K562 (cell line): Measurements from ENCODE around the gene ZDHHC8. TPM values are rescaled to one million over a fixed set of nuclear protein-coding genes. Genes with fewer than 3 reads are reported as not detected.
A peak's percentile ranks its signal among the peaks of the same experiment; 100 is the strongest.

Experiments
- ATF3 ChIP-seq, 2 experiments: fragments of 450-650 bp in 1 of 2; sonication (generic) in 1 of 2; formaldehyde crosslinking in 1 of 2; IDR thresholded peaks in 1 of 2; conservative IDR thresholded peaks in 1 of 2; 2 replicates each; pipeline versions ENCODE4 v1.6.1 to v1.8.1; 2016 to 2023; ENCODE audit warnings: mild to moderate bottlenecking in 2 of 2, moderate library complexity in 2 of 2, inconsistent platforms in 1 of 2, missing genetic modification reagents in 1 of 2
- CREBBP ChIP-seq: IDR thresholded peaks from one replicate; pipeline ENCODE4 v1.6.1; 2012; ENCODE audit warnings: low read depth, mild to moderate bottlenecking, control low read depth, inconsistent platforms, low read length
- E2F5 ChIP-seq: sonication (generic); formaldehyde crosslinking; IDR thresholded peaks from 2 replicates; pipeline ENCODE4 v1.8.0; 2022; ENCODE audit warnings: mild to moderate bottlenecking, missing genetic modification reagents
- ETV5 ChIP-seq: sonication (generic); formaldehyde crosslinking; IDR thresholded peaks from 2 replicates; pipeline ENCODE4 v1.4.0; 2020; ENCODE audit warnings: low read depth, mild to moderate bottlenecking, missing genetic modification reagents
- KAT7 ChIP-seq: sonication (generic); formaldehyde crosslinking; IDR thresholded peaks from 2 replicates; pipeline ENCODE4 v1.8.0; 2022; ENCODE audit warnings: missing genetic modification reagents, mild to moderate bottlenecking, borderline replicate concordance
- KDM4B ChIP-seq, 2 experiments: fragments of 450-650 bp in 1 of 2; sonication (generic) in 1 of 2; IDR thresholded peaks; 2 replicates each; pipeline ENCODE4 v1.6.1; 2016 to 2017; ENCODE audit warnings: borderline replicate concordance in 2 of 2, antibody characterized with exemption in 1 of 2, low read depth in 1 of 2, mild to moderate bottlenecking in 1 of 2
- MCM2 ChIP-seq: fragments of 450-650 bp; IDR thresholded peaks from 2 replicates; pipeline ENCODE4 v1.6.1; 2017; ENCODE audit warnings: low read depth, mild to moderate bottlenecking
- RBBP5 ChIP-seq: fragments of 200-600 bp; sonication (generic); IDR thresholded peaks from 2 replicates; pipeline ENCODE4 v1.6.1; 2012; ENCODE audit warnings: borderline replicate concordance, mild to moderate bottlenecking, low read length, control low read depth, inconsistent platforms; ENCODE audit not compliant: insufficient read depth, poor library complexity, severe bottlenecking
- ZC3H4 ChIP-seq: sonication (generic); formaldehyde crosslinking; IDR thresholded peaks from 2 replicates; pipeline ENCODE4 v1.9.0; 2021; ENCODE audit warnings: missing genetic modification reagents, borderline replicate concordance
- ZNF12 ChIP-seq: sonication (generic); formaldehyde crosslinking; IDR thresholded peaks from 2 replicates; pipeline ENCODE4 v1.4.0; 2020; ENCODE audit warnings: mild to moderate bottlenecking, missing genetic modification reagents
- ZNF143 ChIP-seq: sonication (generic); formaldehyde crosslinking; IDR thresholded peaks from 2 replicates; pipeline ENCODE4 v1.9.0; 2022; ENCODE audit warnings: mild to moderate bottlenecking, missing genetic modification reagents
- ZNF407 ChIP-seq: fragments of 450-650 bp; IDR thresholded peaks from 2 replicates; pipeline ENCODE4 v1.6.1; 2016; ENCODE audit warnings: low read depth
- ZNF785 ChIP-seq: fragments of 250-450 bp; sonication (Bioruptor Pico); IDR thresholded peaks from 2 replicates; pipeline ENCODE4 v1.4.0; 2020; ENCODE audit warnings: mild to moderate bottlenecking
- polyA plus RNA-seq, 8 experiments: library from polyadenylated mRNA; depleted of rRNA in 4 of 8; stranded (reverse) in 5 of 8; unstranded in 3 of 8; fragments of >200 nt; fragmentation: Nextera tagmentation in 2 of 8; fragmentation: Illumina TruSeq in 1 of 8; extraction: Ambion mirVana in 2 of 8; extraction: Trizol in 1 of 8; gene quantifications; 2 replicates each; pipeline versions ENCODE4 v1.2.1 to v1.2.3, GENCODE V29; 2011 to 2014; ENCODE audit warnings: inconsistent platforms in 1 of 8, missing spikeins in 1 of 8
- total RNA-seq, 7 experiments: library from RNA; depleted of rRNA in 6 of 7; stranded (reverse); fragments of >200 nt in 6 of 7; fragmentation: Illumina TruSeq in 2 of 7; extraction: Trizol in 2 of 7; gene quantifications; 2 replicates each; pipeline versions ENCODE4 v1.2.1 to v1.2.3, GENCODE V29; 2011 to 2021; ENCODE audit warnings: low replicate concordance in 1 of 7
- TF ChIP-seq, protein P1 (sequence below): sonication (generic); formaldehyde crosslinking; IDR thresholded peaks from 2 replicates; pipeline ENCODE4 v1.9.0; 2022; ENCODE audit warnings: mild to moderate bottlenecking, missing genetic modification reagents

Gene ZDHHC8
- total and polyA plus RNA-seq, 9 of the 15 experiments (the other 6 are each of a cell fraction or from before 2014, with no cell fraction given) = 0.04 to 109 (median 16.4) TPM

DNA sequence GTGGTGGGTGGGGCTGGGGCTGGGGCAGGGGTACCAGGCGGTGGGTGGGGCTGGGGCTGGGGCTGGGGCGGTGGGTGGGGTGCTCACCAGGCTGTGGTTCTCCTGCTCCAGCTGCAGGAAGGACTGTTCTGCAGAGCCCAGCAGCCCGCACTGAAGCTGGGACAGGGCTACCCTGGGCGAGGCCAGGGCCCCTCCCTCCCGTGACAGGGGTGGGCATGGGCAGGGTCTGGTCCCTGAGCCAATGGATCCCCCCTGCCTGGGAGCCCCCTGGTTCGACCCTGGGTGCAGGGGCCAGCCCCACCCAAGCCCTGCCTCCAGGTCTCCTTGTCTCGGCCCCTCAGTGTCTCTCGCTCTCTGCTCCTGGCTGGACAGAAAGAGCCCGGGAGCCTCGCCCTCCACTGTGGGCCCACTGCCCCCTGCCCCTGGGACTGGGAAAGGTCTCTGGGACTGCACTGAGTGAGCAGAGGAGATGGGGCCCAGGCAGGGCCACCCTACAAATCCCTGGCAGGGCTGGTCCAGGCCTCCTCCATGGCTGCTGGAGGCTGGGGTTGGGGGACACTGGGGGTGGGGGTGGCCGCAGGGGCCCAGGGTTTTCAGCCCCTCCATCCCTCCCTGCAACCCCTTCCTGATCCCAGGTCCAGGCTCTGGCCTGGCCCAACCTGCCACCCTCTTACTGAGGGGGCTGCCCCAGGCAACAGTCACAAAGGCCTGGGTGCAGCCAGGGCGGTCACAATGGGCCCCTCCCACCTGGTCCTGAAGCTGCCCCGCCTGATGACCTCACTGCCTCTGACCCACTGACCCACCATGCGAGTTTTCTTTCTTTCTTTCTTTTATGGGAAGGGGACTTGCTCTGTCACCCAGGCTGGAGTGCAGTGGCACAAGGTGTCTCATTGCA is 19.0 kb downstream of the ZDHHC8 start, which contains the start of gene CCDC188 (continued):
- no peak for TF ChIP-seq ZNF407
- no peak for TF ChIP-seq ZC3H4 (CRISPR knock-in tag)
- TF ChIP-seq RBBP5 = no peak
- TF ChIP-seq ZNF143 (CRISPR knock-in tag) = 0 out of 2 replicates have a peak, but pooled peaks have one; percentile 28
- peak; percentile 58; the same call in 1 of the 2 replicates for TF ChIP-seq ATF3 (IDR thresholded peaks at IDR 0.05)
- TF ChIP-seq ATF3 (CRISPR knock-in tag; conservative IDR thresholded peaks at IDR 0.05) = no peak
- TF ChIP-seq KDM4B (IDR thresholded peaks at IDR 0.05; ENCODE audit: borderline replicate concordance in 2 of 2, low read depth in 1 of 2) = no peak
- TF ChIP-seq, protein P1, sequence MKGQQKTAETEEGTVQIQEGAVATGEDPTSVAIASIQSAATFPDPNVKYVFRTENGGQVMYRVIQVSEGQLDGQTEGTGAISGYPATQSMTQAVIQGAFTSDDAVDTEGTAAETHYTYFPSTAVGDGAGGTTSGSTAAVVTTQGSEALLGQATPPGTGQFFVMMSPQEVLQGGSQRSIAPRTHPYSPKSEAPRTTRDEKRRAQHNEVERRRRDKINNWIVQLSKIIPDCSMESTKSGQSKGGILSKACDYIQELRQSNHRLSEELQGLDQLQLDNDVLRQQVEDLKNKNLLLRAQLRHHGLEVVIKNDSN = peak; percentile 39; the same call in 1 of the 2 replicates
- no peak for TF ChIP-seq CREBBP
- TF ChIP-seq ZNF785 (CRISPR knock-in tag) = no peak
- no peak for TF ChIP-seq ZNF12
- no peak for TF ChIP-seq KAT7 (CRISPR knock-in tag)
- TF ChIP-seq MCM2 = no peak
- TF ChIP-seq ETV5 (CRISPR knock-in tag) = no peak
- TF ChIP-seq E2F5 (CRISPR knock-in tag) = no peak
